Osteoblast (primary cell): ENCODE measurements around the gene GAPDHS. TPM values are rescaled to one million over a fixed set of nuclear protein-coding genes. Genes with fewer than 3 reads are reported as not detected.

Source experiments
- DNase-seq: peaks from one replicate; pipeline ENCODE4 v3.0.0; 2011; ENCODE audit warnings: low spot score, mixed read lengths; ENCODE audit not compliant: insufficient read length; ENCODE audit errors: missing footprints
- H2AFZ ChIP-seq: 2 replicates; pipeline ENCODE4 v1.6.0; 2011; ENCODE audit warnings: mild to moderate bottlenecking, low read length
- H3K27ac ChIP-seq: 2 replicates; pipeline ENCODE4 v1.5.1; 2011; ENCODE audit warnings: mild to moderate bottlenecking, low read depth, low read length, moderate library complexity
- H3K27me3 ChIP-seq: 2 replicates; pipeline ENCODE4 v1.6.0; 2012; ENCODE audit warnings: mild to moderate bottlenecking, control low read depth, inconsistent platforms, low read length, moderate library complexity; ENCODE audit not compliant: insufficient read depth
- H3K36me3 ChIP-seq: 2 replicates; pipeline ENCODE4 v1.5.1; 2011; ENCODE audit warnings: mild to moderate bottlenecking, low read length, control low read depth, moderate library complexity; ENCODE audit not compliant: insufficient read depth
- H3K4me1 ChIP-seq: 2 replicates; pipeline ENCODE4 v1.5.1; 2011; ENCODE audit warnings: mild to moderate bottlenecking, low read length, control low read depth, moderate library complexity; ENCODE audit not compliant: insufficient read depth
- H3K4me2 ChIP-seq: 2 replicates; pipeline ENCODE4 v1.6.0; 2011; ENCODE audit warnings: mild to moderate bottlenecking, low read length; ENCODE audit not compliant: insufficient read depth
- H3K4me3 ChIP-seq: fragments of 200-600 bp; sonication (generic); 3 replicates; pipeline ENCODE4 v1.5.1; 2012; ENCODE audit warnings: mild to moderate bottlenecking, low read length, inconsistent platforms; ENCODE audit not compliant: insufficient read depth
- H3K79me2 ChIP-seq: 2 replicates; pipeline ENCODE4 v1.6.0; 2012; ENCODE audit warnings: mild to moderate bottlenecking, low read length, control low read depth, inconsistent platforms; ENCODE audit not compliant: insufficient read depth
- H3K9me3 ChIP-seq: 2 replicates; pipeline ENCODE4 v1.5.1; 2011; ENCODE audit warnings: low read depth, low read length, control low read depth
- H4K20me1 ChIP-seq: 2 replicates; pipeline ENCODE4 v1.6.0; 2012; ENCODE audit warnings: mild to moderate bottlenecking, low read length, control low read depth; ENCODE audit not compliant: insufficient read depth
- CTCF ChIP-seq: IDR thresholded peaks from 2 replicates; pipeline ENCODE4 v1.5.1; 2011; ENCODE audit warnings: mild to moderate bottlenecking, low read depth, low read length, moderate library complexity; ENCODE audit errors: extremely low read depth
- total RNA-seq: library from RNA; depleted of rRNA; stranded (reverse); fragments of >200 nt; gene quantifications from 2 replicates; pipeline ENCODE4 v1.2.3, GENCODE V29; 2012

The GAPDHS gene
- total RNA-seq, 1 donor, result not detected

DNA sequence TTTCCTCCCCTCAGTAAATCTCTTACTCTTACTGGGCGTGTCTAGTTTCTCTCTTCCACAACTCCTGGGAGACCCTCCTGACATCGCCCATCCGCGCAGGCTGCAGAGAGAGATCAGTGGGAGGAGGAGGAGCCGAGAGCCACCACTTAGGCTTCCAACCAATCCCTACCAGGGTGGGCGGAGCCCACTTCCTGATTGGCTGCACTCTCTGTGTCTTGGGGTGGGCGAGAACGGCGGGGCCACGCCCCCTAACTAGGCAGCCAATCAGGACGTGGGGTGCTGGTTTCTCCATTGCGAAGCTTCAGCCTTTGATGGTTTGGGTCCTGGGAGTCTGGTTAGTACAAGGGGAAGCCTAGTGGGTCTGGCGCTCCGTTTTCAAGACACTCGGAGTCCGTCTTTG, 52.6 kb downstream of the GAPDHS start, which contains the start of gene PMIS2:
PMIS2 (plus strand) TSS at position 326 of the 400 bp plus-strand sequence. CDS start 87 bp downstream, outside the sequence.
- no peak within 1 kb of the TSS for H3K4me3 ChIP-seq
- H3K79me2 ChIP-seq, result no peaks in the 10 kb centered on the region
- H2AFZ ChIP-seq, result no peak within 1 kb of the TSS
- H3K27me3 ChIP-seq, result peaks cover 9% of the 10 kb centered on the region
- DNase-seq, result no peak
- no peaks in the 10 kb centered on the region for H3K36me3 ChIP-seq
- H3K27ac ChIP-seq, result no peak within 1 kb of the TSS
- no peak for TF ChIP-seq CTCF
- no peaks in the 10 kb centered on the region for H3K9me3 ChIP-seq
- no peaks in the 10 kb centered on the region for H3K4me1 ChIP-seq
- H4K20me1 ChIP-seq, result no peaks in the 10 kb centered on the region
- H3K4me2 ChIP-seq, result no peak within 1 kb of the TSS

DNA sequence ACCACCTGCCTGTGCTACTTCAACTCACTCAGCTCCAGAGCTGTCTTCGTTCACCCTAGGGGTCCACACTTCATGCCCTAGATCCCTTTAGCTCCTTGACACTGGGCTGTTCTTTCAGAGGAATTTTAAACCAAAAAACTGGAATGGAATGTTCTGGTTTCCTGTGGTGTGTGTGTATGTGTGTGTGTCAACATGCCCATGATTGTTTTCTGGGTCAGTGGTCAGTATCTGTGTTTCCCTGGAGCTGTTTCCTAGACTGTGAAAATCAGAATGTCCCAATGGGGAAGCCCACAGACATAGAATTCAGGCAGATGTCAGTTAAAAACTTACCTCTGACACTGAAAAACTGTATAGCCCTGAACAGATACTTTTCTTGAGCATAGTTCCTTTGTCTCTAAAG, 54.1 kb downstream of the GAPDHS start:
- no peak overlapping the region for H3K27ac ChIP-seq
- H2AFZ ChIP-seq, result no peak overlapping the region
- H3K79me2 ChIP-seq, result no peaks in the 10 kb centered on the region
- H3K4me1 ChIP-seq, result no peaks in the 10 kb centered on the region
- DNase-seq, result no peak
- H3K4me2 ChIP-seq, result no peak overlapping the region
- H3K9me3 ChIP-seq, result no peaks in the 10 kb centered on the region
- H3K36me3 ChIP-seq, result no peaks in the 10 kb centered on the region
- H3K27me3 ChIP-seq, result peaks cover 9% of the 10 kb centered on the region
- H3K4me3 ChIP-seq, result no peak overlapping the region
- H4K20me1 ChIP-seq, result no peaks in the 10 kb centered on the region
- TF ChIP-seq CTCF, result no peak

- no peak for TF ChIP-seq CTCF
- Histone ChIP-seq H4K20me1 (no peaks in the 10 kb centered on the region), H3K9me3 (no peaks in the 10 kb centered on the region), H2AFZ (no peak overlapping the region), H3K4me2 (no peak overlapping the region), H3K36me3 (no peaks in the 10 kb centered on the region), H3K4me3 (no peak overlapping the region), H3K27ac (no peak overlapping the region), H3K27me3 (peaks cover 3% of the 10 kb centered on the region), H3K4me1 (no peaks in the 10 kb centered on the region), H3K79me2 (no peaks in the 10 kb centered on the region)
- DNase-seq, result no peak
Measured at GRCh38 chr19:35590875-35591274, 57.6 kb downstream of the GAPDHS start.

- no peaks in the 10 kb centered on the region for H3K36me3 ChIP-seq
- peak; percentile 62 for TF ChIP-seq CTCF
- H3K9me3 ChIP-seq, result no peaks in the 10 kb centered on the region
- H3K4me3 ChIP-seq, result no peak overlapping the region
- H2AFZ ChIP-seq, result no peak overlapping the region
- no peaks in the 10 kb centered on the region for H3K27me3 ChIP-seq
- H3K4me1 ChIP-seq, result no peaks in the 10 kb centered on the region
- no peak overlapping the region for H3K4me2 ChIP-seq
- H3K27ac ChIP-seq, result no peak overlapping the region
- H3K79me2 ChIP-seq, result no peaks in the 10 kb centered on the region
- DNase-seq, result peak; percentile 66
- no peaks in the 10 kb centered on the region for H4K20me1 ChIP-seq
Measured at GRCh38 chr19:35592226-35592625, 59.0 kb downstream of the GAPDHS start.

Other genes starting within 250 kb of the GAPDHS start
- gene MAG, start 241.3 kb upstream of the GAPDHS start, total RNA-seq, result not detected in 2 replicates
- under 0.01 TPM in 1 of 2 replicates, not detected in the other for gene CD22, start 204.3 kb upstream of the GAPDHS start, total RNA-seq
- not detected in 2 replicates for gene FFAR1, start 185.6 kb upstream of the GAPDHS start, total RNA-seq
- not detected in 2 replicates for gene FFAR3, start 175.0 kb upstream of the GAPDHS start, total RNA-seq
- not detected in 2 replicates for gene GPR42, start 162.4 kb upstream of the GAPDHS start, total RNA-seq
- gene FFAR2, start 85.2 kb upstream of the GAPDHS start, total RNA-seq, result not detected in 2 replicates
- gene KRTDAP, start 43.0 kb upstream of the GAPDHS start, total RNA-seq, result not detected in 2 replicates
- 24.2 and 30.9 TPM in 2 replicates for gene DMKN, start 19.8 kb upstream of the GAPDHS start, total RNA-seq
- 4.7 and 12.1 TPM in 2 replicates for gene SBSN, start 5.1 kb upstream of the GAPDHS start, total RNA-seq
- gene TMEM147, start 12.2 kb downstream of the GAPDHS start, total RNA-seq, result 93.1 and 98.8 TPM in 2 replicates
- gene ATP4A, start 30.2 kb downstream of the GAPDHS start, total RNA-seq, result not detected in 2 replicates
- gene PMIS2, start 52.7 kb downstream of the GAPDHS start, total RNA-seq, result not detected in 2 replicates
- 3.2 and 4.7 TPM in 2 replicates for gene HAUS5, start 79.3 kb downstream of the GAPDHS start, total RNA-seq
- gene RBM42, start 95.6 kb downstream of the GAPDHS start, total RNA-seq, result 36.2 and 45.2 TPM in 2 replicates
- 0.29 and 0.36 TPM in 2 replicates for gene ETV2, start 108.3 kb downstream of the GAPDHS start, total RNA-seq
- gene COX6B1, start 114.9 kb downstream of the GAPDHS start, total RNA-seq, result 123 and 185 TPM in 2 replicates
- not detected in 2 replicates for gene UPK1A, start 133.1 kb downstream of the GAPDHS start, total RNA-seq
- gene ZBTB32, start 171.1 kb downstream of the GAPDHS start, total RNA-seq, result not detected in 2 replicates
- gene KMT2B, start 184.5 kb downstream of the GAPDHS start, total RNA-seq, result 6.5 and 6.8 TPM in 2 replicates
- 0.72 and 0.88 TPM in 2 replicates for gene IGFLR1, start 209.0 kb downstream of the GAPDHS start, total RNA-seq
- 5.8 and 8.8 TPM in 2 replicates for gene U2AF1L4, start 212.0 kb downstream of the GAPDHS start, total RNA-seq
- 8.8 and 11.6 TPM in 2 replicates for gene PSENEN, start 212.2 kb downstream of the GAPDHS start, total RNA-seq
- gene LIN37, start 215.1 kb downstream of the GAPDHS start, total RNA-seq, result 9.0 and 13.6 TPM in 2 replicates
- gene HSPB6, start 223.6 kb downstream of the GAPDHS start, total RNA-seq, result 9.1 and 14.5 TPM in 2 replicates
- gene PROSER3, start 224.7 kb downstream of the GAPDHS start, total RNA-seq, result 5.8 and 6.2 TPM in 2 replicates
- gene ARHGAP33, start 242.1 kb downstream of the GAPDHS start, total RNA-seq, result 2.2 and 2.4 TPM in 2 replicates